Measurements from ENCODE around the gene CAPZA2. TPM values are rescaled to one million over a fixed set of nuclear protein-coding genes. Genes with fewer than 3 reads are reported as not detected.

Gene CAPZA2
- total RNA-seq, 1 donor from 2014 or later: 118 TPM

Other genes with a start within 250 kb of the CAPZA2 start
- 0.61 and 0.71 TPM in 2 replicates for gene MET, start 190.4 kb upstream of the CAPZA2 start, total RNA-seq
- 3.2 and 3.4 TPM in 2 replicates for gene ST7, start 90.9 kb downstream of the CAPZA2 start, total RNA-seq

All from T-helper 1 cell treated with Interleukin-12 subunit alpha and Interleukin-12 subunit beta and Interleukin-4 antibody, amounts not matched to agents 30 ng/mL and 1 ng/mL, for 36 hours (primary cell).